SKM-1 treated with dmso at 0.1 percent for 144 hours (cell line): ENCODE data around the gene EPHB1.
"Not testable (repeated sequence)": the region's sequence is repeated elsewhere in the genome, so short reads cannot be mapped to it uniquely, and the experiment has no call there.

Experiments used
- DNase-seq: peaks from one replicate; lab custom pipeline; 2025; ENCODE audit not compliant: unreplicated experiment; lab: John Stamatoyannopoulos, UW

EPHB1 gene

GRCh38 chr3:135233476-135233875 lies 438.4 kb downstream of the EPHB1 start:
- DNase-seq, result not testable (repeated sequence)

GRCh38 chr3:135235541-135235940 lies 440.5 kb downstream of the EPHB1 start:
- DNase-seq, result no peak

GRCh38 chr3:135237371-135238143 lies 442.5 kb downstream of the EPHB1 start:
- no peak for DNase-seq

- no peak for DNase-seq
These were observed 443.3 kb downstream of the EPHB1 start for GRCh38 chr3:135238236-135238830.

GRCh38 chr3:135238871-135239614 lies 444.0 kb downstream of the EPHB1 start:
- DNase-seq, result no peak

GRCh38 chr3:135239615-135239884 lies 444.5 kb downstream of the EPHB1 start:
- DNase-seq, result no peak

- DNase-seq, result no peak
These were observed 445.4 kb downstream of the EPHB1 start for GRCh38 chr3:135240426-135240825.

GRCh38 chr3:135242285-135242684 lies 447.2 kb downstream of the EPHB1 start:
- no peak for DNase-seq

- DNase-seq, result no peak
These were observed 448.6 kb downstream of the EPHB1 start for GRCh38 chr3:135243616-135244015.

GRCh38 chr3:135246027-135246426 lies 451.0 kb downstream of the EPHB1 start:
- no peak for DNase-seq

- no peak for DNase-seq
These were observed 453.2 kb downstream of the EPHB1 start for GRCh38 chr3:135248213-135248612.

GRCh38 chr3:135249186-135249585 lies 454.1 kb downstream of the EPHB1 start:
- no peak for DNase-seq

GRCh38 chr3:135258916-135259315 lies 463.9 kb downstream of the EPHB1 start:
- no peak for DNase-seq

- DNase-seq, result no peak
These were observed 465.0 kb downstream of the EPHB1 start for GRCh38 chr3:135260025-135260424.

- DNase-seq, result no peak
These were observed 466.2 kb downstream of the EPHB1 start for GRCh38 chr3:135261214-135261775.

GRCh38 chr3:135261916-135262315 lies 466.9 kb downstream of the EPHB1 start:
- DNase-seq, result no peak

- DNase-seq, result no peak
These were observed 467.4 kb downstream of the EPHB1 start for GRCh38 chr3:135262441-135262840.

- no peak for DNase-seq
These were observed 468.3 kb downstream of the EPHB1 start for GRCh38 chr3:135263331-135263730.

- no peak for DNase-seq
These were observed 472.4 kb downstream of the EPHB1 start for GRCh38 chr3:135267487-135267886.

- no peak for DNase-seq
These were observed 474.0 kb downstream of the EPHB1 start for GRCh38 chr3:135268941-135269532.

GRCh38 chr3:135271177-135272025 lies 476.3 kb downstream of the EPHB1 start:
- DNase-seq, result no peak
